WTC11 (cell line): Measurements from ENCODE around the gene NXPH3. TPM values are rescaled to one million over a fixed set of nuclear protein-coding genes. Genes with fewer than 3 reads are reported as not detected.

Experiments
- ATAC-seq: fragments of 200-7000 bp; cut with Tn5 transposase; 2 replicates; pipeline ENCODE4 v1.10.0; 2021; ENCODE audit warnings: mild to moderate bottlenecking, moderate library complexity
- CTCF ChIA-PET: fragments of 300-600 bp; sonication (Branson Sonifier 250); formaldehyde crosslinking; loops from one replicate; lab custom pipeline; 2021; ENCODE audit warnings: antibody characterized with exemption; lab: Charles Lee
- POLR2A ChIA-PET: fragments of 350-600 bp; sonication (Branson Sonifier 250); formaldehyde crosslinking; loops from one replicate; lab custom pipeline; 2021; ENCODE audit warnings: antibody characterized with exemption; lab: Charles Lee
- DNase-seq: peaks from one replicate; pipeline ENCODE4 v3.0.0; 2021; ENCODE audit warnings: low spot score
- H3K27ac Mint-ChIP-seq: 2 replicates; pipeline ENCODE4 v1.8.0; 2021; ENCODE audit warnings: mixed read lengths
- H3K27me3 Mint-ChIP-seq: 2 replicates; pipeline ENCODE4 v1.8.0; 2021; ENCODE audit warnings: low read depth, mild to moderate bottlenecking, moderate library complexity, mixed read lengths
- H3K36me3 Mint-ChIP-seq: 2 replicates; pipeline ENCODE4 v1.8.0; 2021; ENCODE audit warnings: mixed read lengths
- H3K4me1 Mint-ChIP-seq: 2 replicates; pipeline ENCODE4 v1.8.0; 2022; ENCODE audit warnings: mixed read lengths
- H3K4me3 Mint-ChIP-seq: 2 replicates; pipeline ENCODE4 v1.8.0; 2021; ENCODE audit warnings: mild to moderate bottlenecking, moderate library complexity, mixed read lengths
- H3K9me3 Mint-ChIP-seq: 2 replicates; pipeline ENCODE4 v1.8.0; 2021; ENCODE audit warnings: mixed read lengths
- ATF3 ChIP-seq: sonication (generic); formaldehyde crosslinking; conservative IDR thresholded peaks from 2 replicates; pipeline ENCODE4 v1.8.1; 2022; ENCODE audit warnings: mild to moderate bottlenecking, missing genetic modification reagents
- CDX4 ChIP-seq: fragments of 250-450 bp; sonication (Bioruptor Pico); IDR thresholded peaks from 2 replicates; pipeline ENCODE4 v1.9.0; 2021; ENCODE audit warnings: moderate library complexity, mild to moderate bottlenecking, inconsistent platforms, borderline replicate concordance
- CREM ChIP-seq: sonication (generic); formaldehyde crosslinking; IDR thresholded peaks from 2 replicates; pipeline ENCODE4 v1.8.1; 2022; ENCODE audit warnings: mild to moderate bottlenecking, missing genetic modification reagents, moderate library complexity
- E2F5 ChIP-seq: sonication (generic); formaldehyde crosslinking; IDR thresholded peaks from 2 replicates; pipeline ENCODE4 v1.8.1; 2022; ENCODE audit warnings: mild to moderate bottlenecking, moderate library complexity, missing genetic modification reagents
- FOXJ3 ChIP-seq: sonication (generic); formaldehyde crosslinking; IDR thresholded peaks from 2 replicates; pipeline ENCODE4 v1.9.0; 2021; ENCODE audit warnings: missing genetic modification reagents, mild to moderate bottlenecking, borderline replicate concordance
- FOXP1 ChIP-seq: sonication (generic); formaldehyde crosslinking; IDR thresholded peaks from 2 replicates; pipeline ENCODE4 v1.8.0; 2022; ENCODE audit warnings: missing genetic modification reagents, mild to moderate bottlenecking, moderate library complexity, borderline replicate concordance
- GABPB1 ChIP-seq: sonication (generic); formaldehyde crosslinking; IDR thresholded peaks from 2 replicates; pipeline ENCODE4 v1.8.1; 2023; ENCODE audit warnings: mild to moderate bottlenecking, missing genetic modification reagents
- HMGA2 ChIP-seq: fragments of 250-450 bp; sonication (Bioruptor Pico); IDR thresholded peaks from 2 replicates; pipeline ENCODE4 v1.4.0; 2021; ENCODE audit warnings: mild to moderate bottlenecking, moderate library complexity
- JUN ChIP-seq: sonication (generic); formaldehyde crosslinking; IDR thresholded peaks from 2 replicates; pipeline ENCODE4 v1.8.0; 2023; ENCODE audit warnings: mild to moderate bottlenecking, missing genetic modification reagents
- KAT7 ChIP-seq: sonication (generic); formaldehyde crosslinking; IDR thresholded peaks from 2 replicates; pipeline ENCODE4 v1.8.1; 2023; ENCODE audit warnings: missing genetic modification reagents, mild to moderate bottlenecking, borderline replicate concordance
- NFATC4 ChIP-seq: fragments of 250-450 bp; sonication (Bioruptor Pico); IDR thresholded peaks from 2 replicates; pipeline ENCODE4 v1.9.0; 2021; ENCODE audit warnings: mild to moderate bottlenecking
- RELA ChIP-seq: sonication (generic); formaldehyde crosslinking; IDR thresholded peaks from 2 replicates; pipeline ENCODE4 v1.8.1; 2022; ENCODE audit warnings: missing genetic modification reagents, mild to moderate bottlenecking, borderline replicate concordance
- SMAD4 ChIP-seq: sonication (generic); formaldehyde crosslinking; IDR thresholded peaks from 2 replicates; pipeline ENCODE4 v1.8.0; 2022; ENCODE audit warnings: mild to moderate bottlenecking, missing genetic modification reagents
- SOX15 ChIP-seq: fragments of 250-450 bp; sonication (Bioruptor Pico); IDR thresholded peaks from 2 replicates; pipeline ENCODE4 v1.9.0; 2021; ENCODE audit warnings: mild to moderate bottlenecking
- TEAD4 ChIP-seq: sonication (generic); formaldehyde crosslinking; IDR thresholded peaks from 2 replicates; pipeline ENCODE4 v1.8.0; 2022; ENCODE audit warnings: mild to moderate bottlenecking, missing genetic modification reagents
- USF1 ChIP-seq: sonication (generic); formaldehyde crosslinking; IDR thresholded peaks from 2 replicates; pipeline ENCODE4 v1.8.0; 2022; ENCODE audit warnings: mild to moderate bottlenecking, missing genetic modification reagents
- ZMAT4 ChIP-seq: fragments of 250-450 bp; sonication (Bioruptor Pico); IDR thresholded peaks from 2 replicates; pipeline ENCODE4 v1.9.0; 2021; ENCODE audit warnings: mild to moderate bottlenecking
- ZNF263 ChIP-seq: sonication (generic); formaldehyde crosslinking; IDR thresholded peaks from 2 replicates; pipeline ENCODE4 v1.8.1; 2022; ENCODE audit warnings: low read depth, mild to moderate bottlenecking, moderate library complexity, missing genetic modification reagents
- ZNF396 ChIP-seq: fragments of 250-450 bp; sonication (Bioruptor Pico); IDR thresholded peaks from 2 replicates; pipeline ENCODE4 v1.8.0; 2021; ENCODE audit warnings: mild to moderate bottlenecking, moderate library complexity, borderline replicate concordance
- ZNF416 ChIP-seq: fragments of 250-450 bp; sonication (Bioruptor Pico); IDR thresholded peaks from 2 replicates; pipeline ENCODE4 v1.9.0; 2021; ENCODE audit warnings: mild to moderate bottlenecking, inconsistent platforms
- ZNF671 ChIP-seq: fragments of 250-450 bp; sonication (Bioruptor Pico); IDR thresholded peaks from 2 replicates; pipeline ENCODE4 v1.8.0; 2021; ENCODE audit warnings: mild to moderate bottlenecking
- ZSCAN18 ChIP-seq: fragments of 250-450 bp; sonication (Bioruptor Pico); IDR thresholded peaks from 2 replicates; pipeline ENCODE4 v2.1.2; 2022; ENCODE audit warnings: mild to moderate bottlenecking, moderate library complexity
- total RNA-seq: library from RNA; stranded (reverse); gene quantifications from 3 replicates; pipeline ENCODE4 v1.2.3, GENCODE V29; 2021

NXPH3 gene
- total RNA-seq, 1 experiment from 2014 or later = 3.4 TPM

- peaks cover 25% of the 10 kb centered on the region for H3K36me3 Mint-ChIP-seq
- no peaks in the 10 kb centered on the region for H3K27me3 Mint-ChIP-seq
- no peak overlapping the region for H3K27ac Mint-ChIP-seq
- POLR2A ChIA-PET = no interaction called here
- ATAC-seq (no peak), DNase-seq (no peak)
- no peak for TF ChIP-seq ZMAT4 (CRISPR knock-in tag)
- TF ChIP-seq ATF3 = no peak
- TF ChIP-seq RELA (CRISPR knock-in tag) = no peak
- no peak for TF ChIP-seq ZNF671 (CRISPR knock-in tag)
- no peak for TF ChIP-seq FOXJ3 (CRISPR knock-in tag)
- no peak for TF ChIP-seq SMAD4
- TF ChIP-seq E2F5 (CRISPR knock-in tag) = no peak
- TF ChIP-seq NFATC4 (CRISPR knock-in tag) = no peak
- TF ChIP-seq TEAD4 = no peak
- TF ChIP-seq KAT7 (CRISPR knock-in tag) = no peak
- TF ChIP-seq FOXP1 (CRISPR knock-in tag) = no peak
- TF ChIP-seq USF1 (CRISPR knock-in tag) = no peak
- no peak for TF ChIP-seq ZNF416 (CRISPR knock-in tag)
- no peak for TF ChIP-seq ZNF396
- no peak for TF ChIP-seq HMGA2
- no peaks in the 10 kb centered on the region for H3K4me1 Mint-ChIP-seq
- CTCF ChIA-PET = no interaction called here
- no peaks in the 10 kb centered on the region for H3K9me3 Mint-ChIP-seq
- H3K4me3 Mint-ChIP-seq = no peak overlapping the region
Measured at GRCh38 chr17:49603720-49604119, 28.0 kb downstream of the NXPH3 start.

GRCh38 chr17:49604314-49604869 lies 28.7 kb downstream of the NXPH3 start:
- no peak overlapping the region for H3K27ac Mint-ChIP-seq
- ATAC-seq = no peak
- DNase-seq = no peak
- no peaks in the 10 kb centered on the region for H3K27me3 Mint-ChIP-seq
- no peak overlapping the region for H3K4me3 Mint-ChIP-seq
- TF ChIP-seq TEAD4 (no peak), GABPB1 (CRISPR knock-in tag) (no peak), CDX4 (CRISPR knock-in tag) (no peak), JUN (CRISPR knock-in tag) (no peak), SOX15 (no peak), ZSCAN18 (no peak), CREM (CRISPR knock-in tag) (no peak), ZNF263 (CRISPR knock-in tag) (no peak)
- TF ChIP-seq, all 79 proteins: peak for 0
- no peaks in the 10 kb centered on the region for H3K9me3 Mint-ChIP-seq
- H3K4me1 Mint-ChIP-seq = no peaks in the 10 kb centered on the region
- ChIA-PET CTCF (no interaction called here), POLR2A (no interaction called here)
- H3K36me3 Mint-ChIP-seq = peaks cover 26% of the 10 kb centered on the region
